ENCODE data around the gene MYH14.

MYH14 gene

DNA sequence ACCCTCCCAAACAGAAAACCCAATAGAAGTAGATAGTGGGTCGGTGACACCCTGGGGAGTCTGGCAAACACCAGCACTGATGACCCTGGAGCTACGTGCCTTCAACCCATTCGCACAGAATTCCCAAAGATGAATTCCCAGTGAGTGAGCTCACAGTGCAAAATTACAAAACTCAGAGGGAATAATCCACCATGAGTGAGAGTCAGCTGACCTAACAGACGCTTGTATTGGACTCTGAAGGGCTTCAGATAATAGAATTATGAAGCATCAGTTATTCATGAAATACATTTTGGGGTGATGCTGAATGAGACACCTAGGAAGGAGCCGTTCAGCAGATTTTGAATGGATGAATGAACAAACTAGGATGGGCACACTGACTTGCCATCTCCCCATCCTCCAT is 85.5 kb downstream of the MYH14 start:
- no peak for DNase-seq (ENCODE audit: low read depth)
- no peak for TF ChIP-seq CTCF (conservative IDR thresholded peaks at IDR 0.05; ENCODE audit: low read length)
- no peak overlapping the region for H3K4me3 ChIP-seq (ENCODE audit: low read length)

GRCh38 chr19:50290011-50290410 is 86.6 kb downstream of the MYH14 start:
- no peak overlapping the region for H3K4me3 ChIP-seq (ENCODE audit: low read length)
- DNase-seq (ENCODE audit: low read depth), result no peak

GRCh38 chr19:50290775-50291174 is 87.4 kb downstream of the MYH14 start:
- no peak for DNase-seq (ENCODE audit: low read depth)
- TF ChIP-seq CTCF (conservative IDR thresholded peaks at IDR 0.05; ENCODE audit: low read length), result no peak
- no peak overlapping the region for H3K4me3 ChIP-seq (ENCODE audit: low read length)

More at GRCh38 chr19:50290011-50290410, 86.6 kb downstream of the MYH14 start:
- no peak for TF ChIP-seq CTCF (conservative IDR thresholded peaks at IDR 0.05; ENCODE audit: low read length)

GRCh38 chr19:50292216-50292827 is 88.9 kb downstream of the MYH14 start:
- H3K4me3 ChIP-seq (ENCODE audit: low read length), result no peak overlapping the region
- DNase-seq (ENCODE audit: low read depth), result no peak
- TF ChIP-seq CTCF (conservative IDR thresholded peaks at IDR 0.05; ENCODE audit: low read length), result no peak

- TF ChIP-seq CTCF (conservative IDR thresholded peaks at IDR 0.05; ENCODE audit: low read length), result no peak
These were observed 90.0 kb downstream of the MYH14 start for GRCh38 chr19:50293263-50294004.

GRCh38 chr19:50300051-50300450 is 96.6 kb downstream of the MYH14 start:
- no peak for DNase-seq (ENCODE audit: low read depth)
- H3K4me3 ChIP-seq (ENCODE audit: low read length), result no peak overlapping the region
- no peak for TF ChIP-seq CTCF (conservative IDR thresholded peaks at IDR 0.05; ENCODE audit: low read length)

More at GRCh38 chr19:50293263-50294004, 90.0 kb downstream of the MYH14 start:
- no peak for DNase-seq (ENCODE audit: low read depth)
- no peak overlapping the region for H3K4me3 ChIP-seq (ENCODE audit: low read length)

All from AG10803 (cell line).